HL-60/S4 treated with phorbol 12-myristate 13-acetate at 8.2 ng/mL for 4 days and 3 days (cell line): ENCODE measurements around the gene INAVA.
"Not testable (repeated sequence)": the region's sequence is repeated elsewhere in the genome, so short reads cannot be mapped to it uniquely, and the experiment has no call there.

Experiments used
- in situ Hi-C: fragments of 300-500 bp; cut with MboI; formaldehyde crosslinking; loops from 2 replicates; pipeline ENCODE4 v1.15.0; 2022; ENCODE audit warnings: low sequenced_read_pairs

The INAVA gene

GRCh38 chr1:200960236-200960947 is 65.7 kb downstream of the INAVA start:
- in situ Hi-C loops = no loop called here

GRCh38 chr1:200960948-200961340 is 66.2 kb downstream of the INAVA start:
- in situ Hi-C loops = no loop called here

GRCh38 chr1:200962151-200962550 is 67.5 kb downstream of the INAVA start:
- in situ Hi-C loops = not testable (repeated sequence)

GRCh38 chr1:200962631-200963030 is 67.9 kb downstream of the INAVA start:
- in situ Hi-C loops = no loop called here

GRCh38 chr1:200963076-200963475 is 68.4 kb downstream of the INAVA start:
- in situ Hi-C loops = no loop called here

- in situ Hi-C loops = not testable (repeated sequence)
Observed at GRCh38 chr1:200963888-200964287, 69.2 kb downstream of the INAVA start.
